Hematopoietic multipotent progenitor cell treated with erythropoietin and hydrocortisone succinate and interleukin-3 and kit ligand, for 6 days (in vitro differentiated cells): Measurements from ENCODE around the gene ADPRS.
A peak's percentile ranks its signal among the peaks of the same experiment; 100 is the strongest.

Experiments used
- DNase-seq: peaks from one replicate; pipeline ENCODE4 v3.0.0-alpha.2; 2015

The ADPRS gene

GRCh38 chr1:36088265-36088576, 471 bp upstream of the ADPRS start:
- no peak for DNase-seq

DNA sequence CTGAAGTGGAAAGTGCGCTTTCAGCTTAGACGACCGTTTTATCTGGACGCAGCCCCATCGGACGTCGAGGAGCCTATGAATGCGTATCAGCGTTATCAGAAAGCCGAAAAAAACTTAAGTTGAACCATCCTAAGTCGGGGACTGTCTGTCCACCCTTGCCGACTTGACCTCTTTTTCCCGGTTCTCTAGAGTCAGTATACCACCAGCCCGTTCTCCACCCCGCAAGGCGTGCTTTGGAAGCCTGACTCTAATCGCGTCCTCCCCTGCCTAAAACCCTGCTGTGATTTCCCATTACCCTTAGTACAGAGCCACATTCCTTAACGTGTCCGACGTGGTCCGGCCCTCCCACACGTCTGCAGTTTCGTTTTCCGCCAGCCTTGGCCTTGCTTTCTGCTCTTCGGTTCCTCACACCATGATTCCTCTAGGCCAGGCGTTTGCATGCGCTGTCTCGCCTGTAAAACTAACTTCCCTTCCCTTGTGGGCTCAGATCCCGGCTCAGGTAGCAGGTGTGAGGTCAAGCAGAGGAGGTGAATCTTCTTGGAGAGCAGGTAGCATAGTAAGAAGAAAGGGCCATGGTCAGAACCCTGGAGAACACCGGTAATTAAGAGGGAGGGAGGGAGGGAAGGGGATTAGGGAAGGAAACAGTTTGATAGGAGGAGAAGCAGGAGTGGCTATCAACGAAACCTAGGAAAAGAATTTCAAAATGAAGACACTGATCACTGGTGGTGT, 865 bp downstream of the ADPRS start:
- peak; percentile 39 for DNase-seq

DNA sequence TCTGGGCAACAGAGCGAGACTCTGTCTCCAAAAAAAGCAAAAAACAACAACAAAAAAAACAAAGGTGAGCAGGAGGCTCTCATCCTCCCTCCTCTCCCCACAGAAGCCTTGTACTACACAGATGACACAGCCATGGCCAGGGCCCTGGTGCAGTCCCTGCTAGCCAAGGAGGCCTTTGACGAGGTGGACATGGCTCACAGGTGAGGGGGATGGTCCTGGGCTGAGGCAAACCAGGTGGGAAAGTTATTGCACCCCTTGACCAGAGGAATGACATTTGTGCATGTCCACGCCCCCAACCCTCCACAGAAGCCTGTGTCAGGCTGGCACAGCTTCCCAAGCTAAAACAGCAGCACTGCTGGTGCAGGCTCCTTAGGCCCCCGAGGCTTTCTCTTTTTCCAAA, 2.4 kb downstream of the ADPRS start:
- DNase-seq = no peak

DNA sequence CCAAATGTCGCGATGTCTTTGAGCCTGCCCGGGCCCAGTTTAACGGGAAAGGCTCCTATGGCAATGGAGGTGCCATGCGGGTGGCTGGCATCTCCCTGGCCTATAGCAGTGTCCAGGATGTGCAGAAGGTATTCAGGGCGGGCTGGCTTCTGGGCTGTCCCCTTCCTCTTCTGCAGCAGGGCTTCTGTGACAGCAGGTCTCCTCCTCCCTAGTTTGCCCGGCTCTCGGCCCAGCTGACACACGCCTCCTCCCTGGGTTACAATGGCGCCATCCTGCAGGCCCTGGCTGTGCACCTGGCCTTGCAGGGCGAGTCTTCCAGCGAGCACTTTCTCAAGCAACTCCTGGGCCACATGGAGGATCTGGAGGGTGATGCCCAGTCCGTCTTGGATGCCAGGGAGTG, 3.0 kb downstream of the ADPRS start:
- no peak for DNase-seq

DNA sequence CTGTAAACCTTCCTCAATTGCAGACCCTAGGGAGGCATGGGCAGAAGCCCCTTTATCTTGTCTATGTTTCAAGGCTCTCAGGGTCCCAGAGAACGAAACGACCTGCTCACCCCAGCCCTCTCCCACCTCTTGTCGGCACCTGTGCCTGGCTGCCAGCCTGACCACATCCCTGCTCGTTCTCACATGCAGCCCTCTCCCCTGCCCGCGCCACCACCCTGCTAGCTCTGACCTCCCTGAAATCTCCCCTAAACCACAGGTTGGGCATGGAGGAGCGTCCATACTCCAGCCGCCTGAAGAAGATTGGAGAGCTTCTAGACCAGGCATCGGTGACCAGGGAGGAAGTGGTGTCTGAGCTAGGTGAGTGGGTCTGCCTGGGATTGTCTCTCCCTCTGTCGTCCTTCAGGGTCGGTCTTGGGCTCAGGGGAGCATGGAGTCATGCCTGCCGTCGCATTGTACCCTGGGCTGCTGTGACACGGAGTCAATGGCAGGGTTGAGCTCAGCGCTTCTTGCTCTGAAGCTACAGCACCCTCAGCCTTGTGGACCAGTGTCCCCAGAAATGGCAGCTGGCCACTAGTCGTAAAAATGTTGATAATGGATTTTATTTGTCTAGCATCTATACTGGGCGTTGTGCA, 3.6 kb downstream of the ADPRS start:
- no peak for DNase-seq

DNA sequence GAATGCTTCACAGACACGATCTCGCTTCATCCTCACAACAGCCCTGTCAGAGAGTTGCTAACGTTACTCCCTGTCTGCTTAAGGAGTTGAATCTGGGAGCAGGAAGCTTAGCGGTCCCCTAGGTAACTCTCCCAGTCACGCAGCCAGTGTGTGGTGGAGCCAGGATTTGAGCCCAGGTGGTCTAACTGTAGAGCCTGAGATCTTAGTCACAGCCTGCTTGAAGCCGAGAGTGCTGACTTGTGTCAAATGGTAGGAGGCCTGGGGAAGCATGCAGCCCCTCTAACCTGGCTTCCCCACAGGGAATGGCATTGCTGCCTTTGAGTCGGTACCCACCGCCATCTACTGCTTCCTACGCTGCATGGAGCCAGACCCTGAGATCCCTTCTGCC, 4.1 kb downstream of the ADPRS start:
- no peak for DNase-seq

DNA sequence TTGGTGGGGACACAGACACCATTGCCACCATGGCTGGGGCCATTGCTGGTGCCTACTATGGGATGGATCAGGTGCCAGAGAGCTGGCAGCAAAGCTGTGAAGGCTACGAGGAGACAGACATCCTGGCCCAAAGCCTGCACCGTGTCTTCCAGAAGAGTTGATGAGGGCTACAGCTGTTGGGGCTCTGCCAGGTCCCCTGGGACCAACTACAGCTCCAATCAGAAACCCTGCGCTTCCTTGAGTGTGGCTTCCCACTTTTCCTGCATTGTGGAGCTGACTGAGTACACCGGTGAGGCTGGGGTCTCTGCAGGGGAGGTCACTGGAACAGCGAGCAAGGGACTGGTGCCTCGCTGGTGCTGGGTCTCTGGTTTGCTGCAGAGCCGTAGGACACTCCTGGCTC, 4.5 kb downstream of the ADPRS start:
- no peak for DNase-seq

DNA sequence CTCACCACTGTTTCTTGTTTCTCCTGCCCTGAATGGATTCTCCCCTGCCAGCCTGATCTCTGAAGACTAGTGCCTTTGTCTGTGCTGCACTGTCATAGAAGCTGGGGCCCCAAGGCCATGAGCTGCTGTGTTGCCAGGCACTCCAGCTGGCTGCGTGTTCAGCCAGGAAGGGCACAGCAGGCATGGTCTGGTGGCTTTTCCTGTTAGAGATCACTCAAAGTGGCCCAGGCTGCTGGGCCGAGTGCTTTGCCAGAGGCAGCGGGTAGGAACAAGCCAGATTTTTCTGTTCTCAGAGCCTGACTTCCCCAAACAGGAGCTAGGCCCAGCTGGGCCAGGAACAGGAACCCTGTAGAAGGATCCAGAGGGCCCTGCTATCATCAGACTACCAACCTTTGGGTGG, 5.2 kb downstream of the ADPRS start:
- DNase-seq = no peak

GRCh38 chr1:36094621-36095061, 5.9 kb downstream of the ADPRS start:
- no peak for DNase-seq

GRCh38 chr1:36095760-36096405, 7.2 kb downstream of the ADPRS start:
- peak; percentile 33 for DNase-seq

- DNase-seq = peak; percentile 61
These were observed 8.1 kb downstream of the ADPRS start for GRCh38 chr1:36096500-36097432.

GRCh38 chr1:36097693-36098585, 9.2 kb downstream of the ADPRS start:
- no peak for DNase-seq

GRCh38 chr1:36098650-36099365, 10.1 kb downstream of the ADPRS start:
- DNase-seq = no peak

- peak; percentile 87 for DNase-seq
These were observed 11.1 kb downstream of the ADPRS start for GRCh38 chr1:36099681-36100341.

GRCh38 chr1:36100376-36100775, 11.7 kb downstream of the ADPRS start:
- no peak for DNase-seq

DNA sequence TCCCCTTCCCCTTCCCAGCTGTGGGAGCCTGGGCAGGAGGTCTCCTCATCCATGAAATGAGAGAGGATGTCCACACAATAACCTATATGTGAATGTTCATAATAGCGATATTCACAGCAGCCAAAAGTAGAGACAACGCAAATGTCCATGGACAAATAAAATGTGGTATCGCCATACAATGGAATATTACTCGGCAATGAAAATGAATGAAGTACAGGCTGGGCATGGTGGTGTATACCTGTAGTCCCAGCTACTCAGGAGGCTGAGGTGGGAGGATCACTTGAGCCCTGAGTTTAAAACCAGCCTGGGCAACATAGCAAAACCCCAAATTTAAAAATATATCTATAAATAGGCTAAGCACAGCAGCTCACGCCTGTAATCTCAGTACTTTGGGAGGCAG, 12.9 kb downstream of the ADPRS start:
- DNase-seq = no peak

GRCh38 chr1:36106269-36106668, 17.6 kb downstream of the ADPRS start:
- DNase-seq = no peak

DNA sequence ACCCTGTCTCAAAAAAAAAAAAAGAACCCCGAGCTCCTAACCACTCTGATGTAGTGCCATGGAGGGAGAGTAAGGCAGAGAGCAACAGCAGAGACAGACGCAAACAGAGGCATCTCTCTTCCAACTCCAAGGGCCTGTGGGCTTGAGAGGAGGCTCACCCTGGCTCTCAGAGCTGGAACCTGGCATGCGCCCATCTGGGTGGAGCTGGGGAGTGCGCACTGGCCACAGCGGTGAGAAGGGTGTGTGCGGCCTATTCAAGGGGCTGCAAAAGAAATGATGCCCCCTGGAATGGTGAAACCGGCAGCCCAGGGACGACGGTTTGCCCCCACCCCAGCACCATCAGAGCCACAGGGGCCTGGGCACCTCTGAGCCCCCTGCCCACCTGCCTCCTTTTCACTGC, 18.7 kb downstream of the ADPRS start:
- DNase-seq = no peak

DNA sequence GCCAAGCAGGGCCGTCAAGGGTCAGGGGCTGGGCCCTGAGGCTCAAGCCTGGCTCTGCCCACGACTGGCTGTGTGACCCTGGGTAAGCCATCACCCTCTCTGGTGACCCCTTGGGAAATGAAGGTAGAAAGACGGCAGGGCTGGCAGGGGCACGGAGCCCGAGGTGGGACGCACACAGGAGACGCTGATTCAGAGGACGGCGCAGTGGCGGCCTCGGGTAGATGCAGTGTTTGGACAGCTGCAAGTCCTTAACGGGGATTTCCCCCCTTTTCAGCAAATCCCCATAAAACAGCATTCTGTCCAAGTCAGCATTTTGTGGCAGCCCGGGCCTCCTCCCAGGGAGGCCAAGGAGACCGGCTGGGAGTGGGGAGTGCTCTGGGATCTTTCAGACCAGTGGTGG, 19.6 kb downstream of the ADPRS start:
- no peak for DNase-seq

DNA sequence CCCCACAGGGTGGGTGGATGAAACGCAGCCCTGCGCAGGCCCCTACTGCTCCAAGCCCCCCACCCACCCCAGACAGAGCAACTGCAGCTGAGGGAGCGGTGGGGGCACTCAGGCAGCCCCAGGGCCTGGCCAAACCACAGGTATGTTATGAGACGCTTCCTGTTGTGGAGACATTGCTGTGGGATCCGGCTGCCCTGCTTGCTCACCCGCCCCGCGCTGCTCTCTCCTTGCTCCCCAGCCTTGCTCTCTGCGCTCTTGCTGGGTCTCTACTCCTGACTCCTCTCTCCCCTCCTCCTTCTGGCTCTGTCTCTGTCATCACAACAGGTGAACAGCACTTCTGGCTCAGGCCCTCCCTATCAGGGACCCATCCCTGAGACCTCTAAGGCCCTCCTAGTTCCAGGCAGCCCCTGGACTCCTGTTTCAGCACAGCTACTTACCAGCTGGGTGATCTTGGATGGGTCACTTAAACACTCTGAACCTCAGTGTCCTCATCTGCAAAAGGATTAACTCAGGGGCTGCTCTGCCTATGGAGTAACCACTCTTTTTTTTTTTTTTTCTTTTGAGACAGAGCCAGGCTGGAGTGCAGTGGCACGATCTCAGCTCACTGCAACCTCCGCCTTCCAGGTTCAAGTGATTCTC, 20.5 kb downstream of the ADPRS start:
- no peak for DNase-seq

- no peak for DNase-seq
These were observed 22.5 kb downstream of the ADPRS start for GRCh38 chr1:36111151-36111550.
